ENCODE results near the gene USP6NL.

DNA sequence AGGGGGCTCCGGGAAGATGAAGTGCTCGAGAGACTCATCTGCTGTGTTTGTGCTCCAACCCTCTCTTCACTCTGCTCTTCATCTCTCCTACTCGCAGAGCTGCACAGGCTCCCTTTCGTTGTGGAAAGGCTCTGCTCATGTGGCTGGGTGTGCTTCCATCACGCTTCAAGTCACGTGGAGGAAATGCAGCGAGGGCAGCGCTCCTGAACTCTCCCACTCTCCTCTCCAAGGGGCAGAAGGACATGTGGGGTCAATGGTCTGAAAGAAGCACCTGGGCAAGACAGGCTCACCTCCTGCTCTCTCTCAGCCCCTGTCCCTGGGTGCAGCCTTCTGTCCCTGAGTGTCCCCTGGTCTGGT lies 72.6 kb downstream of the USP6NL start:
- TF ChIP-seq, protein P1, sequence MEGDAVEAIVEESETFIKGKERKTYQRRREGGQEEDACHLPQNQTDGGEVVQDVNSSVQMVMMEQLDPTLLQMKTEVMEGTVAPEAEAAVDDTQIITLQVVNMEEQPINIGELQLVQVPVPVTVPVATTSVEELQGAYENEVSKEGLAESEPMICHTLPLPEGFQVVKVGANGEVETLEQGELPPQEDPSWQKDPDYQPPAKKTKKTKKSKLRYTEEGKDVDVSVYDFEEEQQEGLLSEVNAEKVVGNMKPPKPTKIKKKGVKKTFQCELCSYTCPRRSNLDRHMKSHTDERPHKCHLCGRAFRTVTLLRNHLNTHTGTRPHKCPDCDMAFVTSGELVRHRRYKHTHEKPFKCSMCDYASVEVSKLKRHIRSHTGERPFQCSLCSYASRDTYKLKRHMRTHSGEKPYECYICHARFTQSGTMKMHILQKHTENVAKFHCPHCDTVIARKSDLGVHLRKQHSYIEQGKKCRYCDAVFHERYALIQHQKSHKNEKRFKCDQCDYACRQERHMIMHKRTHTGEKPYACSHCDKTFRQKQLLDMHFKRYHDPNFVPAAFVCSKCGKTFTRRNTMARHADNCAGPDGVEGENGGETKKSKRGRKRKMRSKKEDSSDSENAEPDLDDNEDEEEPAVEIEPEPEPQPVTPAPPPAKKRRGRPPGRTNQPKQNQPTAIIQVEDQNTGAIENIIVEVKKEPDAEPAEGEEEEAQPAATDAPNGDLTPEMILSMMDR (IDR thresholded peaks at IDR 0.05): no peak
- no peak for TF ChIP-seq POLR2AphosphoS5 (IDR thresholded peaks at IDR 0.05)
- no peak for TF ChIP-seq POLR2A (IDR thresholded peaks at IDR 0.05)
